Neural progenitor cell (in vitro differentiated cells): ENCODE results near the gene ABI3BP. TPM values are rescaled to one million over a fixed set of nuclear protein-coding genes. Genes with fewer than 3 reads are reported as not detected.

ENCODE experiments used
- DNase-seq: peaks from one replicate; pipeline ENCODE4 v3.0.0-alpha.2; 2016; ENCODE audit warnings: low spot score
- H2AFZ ChIP-seq: fragments of 200-600 bp; sonication (generic); replicated peaks from 2 replicates; pipeline ENCODE4 v1.6.1; 2016; ENCODE audit warnings: antibody characterized with exemption
- H3F3A ChIP-seq: fragments of 200-600 bp; sonication (generic); 2 replicates; pipeline ENCODE4 v1.6.1; 2016; ENCODE audit warnings: antibody characterized with exemption, low read depth
- H3K27ac ChIP-seq: fragments of 200-600 bp; sonication (generic); 2 replicates; pipeline ENCODE4 v1.5.1; 2016; ENCODE audit warnings: mild to moderate bottlenecking
- H3K27me3 ChIP-seq: fragments of 200-600 bp; sonication (generic); 2 replicates; pipeline ENCODE4 v1.6.1; 2016; ENCODE audit warnings: mild to moderate bottlenecking, moderate library complexity
- H3K36me3 ChIP-seq: fragments of 200-600 bp; sonication (generic); 2 replicates; pipeline ENCODE4 v1.5.1; 2016
- H3K4me1 ChIP-seq: fragments of 200-600 bp; sonication (generic); 2 replicates; pipeline ENCODE4 v1.6.1; 2016; ENCODE audit warnings: mixed run types
- H3K4me2 ChIP-seq: fragments of 200-600 bp; sonication (generic); 2 replicates; pipeline ENCODE4 v1.6.1; 2016
- H3K4me3 ChIP-seq: fragments of 200-600 bp; sonication (generic); 2 replicates; pipeline ENCODE4 v1.5.1; 2016
- H3K79me2 ChIP-seq: fragments of 200-600 bp; sonication (generic); 2 replicates; pipeline ENCODE4 v1.6.1; 2016; ENCODE audit warnings: low read depth
- H3K9ac ChIP-seq: fragments of 200-600 bp; sonication (generic); 2 replicates; pipeline ENCODE4 v1.6.1; 2016
- H3K9me3 ChIP-seq: fragments of 200-600 bp; sonication (generic); 2 replicates; pipeline ENCODE4 v1.5.1; 2016; ENCODE audit warnings: low read depth
- H4K20me1 ChIP-seq: fragments of 200-600 bp; sonication (generic); 2 replicates; pipeline ENCODE4 v1.6.1; 2016; ENCODE audit warnings: low read depth
- H3K27ac Mint-ChIP-seq: 3 replicates; pipeline ENCODE4 v1.8.0; 2021; ENCODE audit warnings: mixed read lengths
- H3K27me3 Mint-ChIP-seq: 2 replicates; pipeline ENCODE4 v1.8.0; 2022; ENCODE audit warnings: low read depth, mild to moderate bottlenecking, inconsistent platforms, moderate library complexity, mixed read lengths; ENCODE audit not compliant: insufficient read depth
- H3K36me3 Mint-ChIP-seq: 3 replicates; pipeline ENCODE4 v1.8.0; 2021; ENCODE audit warnings: mixed read lengths
- H3K4me1 Mint-ChIP-seq: 3 replicates; pipeline ENCODE4 v1.8.0; 2021; ENCODE audit warnings: mixed read lengths
- H3K4me3 Mint-ChIP-seq: 3 replicates; pipeline ENCODE4 v1.8.0; 2021; ENCODE audit warnings: mild to moderate bottlenecking, moderate library complexity, mixed read lengths
- H3K9me3 Mint-ChIP-seq: 3 replicates; pipeline ENCODE4 v1.8.0; 2020; ENCODE audit warnings: mixed read lengths
- CTCF ChIP-seq: fragments of 200-600 bp; sonication (generic); IDR thresholded peaks from 2 replicates; pipeline ENCODE4 v1.5.1; 2017; ENCODE audit warnings: antibody characterized with exemption, mild to moderate bottlenecking
- EZH2 ChIP-seq: fragments of 200-600 bp; sonication (generic); IDR thresholded peaks from 2 replicates; pipeline ENCODE4 v1.6.1; 2017; ENCODE audit warnings: antibody characterized with exemption, mild to moderate bottlenecking, moderate library complexity
- EZH2phosphoT487 ChIP-seq: fragments of 200-600 bp; sonication (generic); IDR thresholded peaks from 2 replicates; pipeline ENCODE4 v1.6.1; 2017; ENCODE audit warnings: antibody characterized with exemption
- total RNA-seq: library from RNA; depleted of rRNA; stranded (reverse); fragments of >200 nt; gene quantifications from 2 replicates; pipeline ENCODE4 v1.2.3, GENCODE V29; 2015; ENCODE audit warnings: low replicate concordance

ABI3BP gene
- total RNA-seq, 1 donor from 2014 or later: not detected

GRCh38 chr3:100804631-100805030 is 188.6 kb downstream of the ABI3BP start:
- H3K9me3 Mint-ChIP-seq: no peaks in the 10 kb centered on the region
- Histone ChIP-seq H3K27ac (no peak overlapping the region), H3K36me3 (no peaks in the 10 kb centered on the region), H3K9me3 (no peaks in the 10 kb centered on the region), H4K20me1 (no peaks in the 10 kb centered on the region), H3K4me1 (no peaks in the 10 kb centered on the region), H3F3A (no peaks in the 10 kb centered on the region), H3K27me3 (no peaks in the 10 kb centered on the region), H2AFZ (no peak overlapping the region), H3K79me2 (no peaks in the 10 kb centered on the region), H3K4me3 (no peak overlapping the region), H3K9ac (no peak overlapping the region), H3K4me2 (no peak overlapping the region)
- no peaks in the 10 kb centered on the region for H3K4me1 Mint-ChIP-seq
- no peak overlapping the region for H3K4me3 Mint-ChIP-seq
- no peaks in the 10 kb centered on the region for H3K27me3 Mint-ChIP-seq
- H3K36me3 Mint-ChIP-seq: no peaks in the 10 kb centered on the region
- no peak for TF ChIP-seq EZH2phosphoT487
- TF ChIP-seq CTCF: no peak
- TF ChIP-seq EZH2: no peak
- DNase-seq: no peak
- H3K27ac Mint-ChIP-seq: no peak overlapping the region

- Histone ChIP-seq H4K20me1 (no peaks in the 10 kb centered on the region), H2AFZ (no peak overlapping the region), H3K36me3 (no peaks in the 10 kb centered on the region), H3F3A (no peaks in the 10 kb centered on the region), H3K4me3 (no peak overlapping the region), H3K4me2 (no peak overlapping the region), H3K9me3 (no peaks in the 10 kb centered on the region), H3K27ac (no peak overlapping the region), H3K79me2 (no peaks in the 10 kb centered on the region), H3K9ac (no peak overlapping the region), H3K4me1 (no peaks in the 10 kb centered on the region), H3K27me3 (no peaks in the 10 kb centered on the region)
- DNase-seq: no peak
- no peak overlapping the region for H3K27ac Mint-ChIP-seq
- TF ChIP-seq EZH2phosphoT487 (no peak), CTCF (no peak), EZH2 (no peak)
- H3K9me3 Mint-ChIP-seq: no peaks in the 10 kb centered on the region
- no peaks in the 10 kb centered on the region for H3K27me3 Mint-ChIP-seq
- no peaks in the 10 kb centered on the region for H3K36me3 Mint-ChIP-seq
- H3K4me1 Mint-ChIP-seq: no peaks in the 10 kb centered on the region
- H3K4me3 Mint-ChIP-seq: no peak overlapping the region
These were observed 189.5 kb downstream of the ABI3BP start for GRCh38 chr3:100803711-100804110.

GRCh38 chr3:100802126-100802525 is 191.1 kb downstream of the ABI3BP start:
- Histone ChIP-seq H2AFZ (no peak overlapping the region), H3K27me3 (no peaks in the 10 kb centered on the region), H3K9me3 (no peaks in the 10 kb centered on the region), H3K9ac (no peak overlapping the region), H3K4me1 (no peaks in the 10 kb centered on the region), H4K20me1 (no peaks in the 10 kb centered on the region), H3F3A (no peaks in the 10 kb centered on the region), H3K4me3 (no peak overlapping the region), H3K79me2 (no peaks in the 10 kb centered on the region), H3K27ac (no peak overlapping the region), H3K36me3 (no peaks in the 10 kb centered on the region), H3K4me2 (no peak overlapping the region)
- H3K27me3 Mint-ChIP-seq: no peaks in the 10 kb centered on the region
- DNase-seq: no peak
- H3K9me3 Mint-ChIP-seq: no peaks in the 10 kb centered on the region
- TF ChIP-seq CTCF: no peak
- TF ChIP-seq EZH2: no peak
- no peak for TF ChIP-seq EZH2phosphoT487
- no peaks in the 10 kb centered on the region for H3K4me1 Mint-ChIP-seq
- no peak overlapping the region for H3K4me3 Mint-ChIP-seq
- H3K27ac Mint-ChIP-seq: no peak overlapping the region
- no peaks in the 10 kb centered on the region for H3K36me3 Mint-ChIP-seq
